Measurements from ENCODE around the gene GUSB.

- TF ChIP-seq, protein P1, sequence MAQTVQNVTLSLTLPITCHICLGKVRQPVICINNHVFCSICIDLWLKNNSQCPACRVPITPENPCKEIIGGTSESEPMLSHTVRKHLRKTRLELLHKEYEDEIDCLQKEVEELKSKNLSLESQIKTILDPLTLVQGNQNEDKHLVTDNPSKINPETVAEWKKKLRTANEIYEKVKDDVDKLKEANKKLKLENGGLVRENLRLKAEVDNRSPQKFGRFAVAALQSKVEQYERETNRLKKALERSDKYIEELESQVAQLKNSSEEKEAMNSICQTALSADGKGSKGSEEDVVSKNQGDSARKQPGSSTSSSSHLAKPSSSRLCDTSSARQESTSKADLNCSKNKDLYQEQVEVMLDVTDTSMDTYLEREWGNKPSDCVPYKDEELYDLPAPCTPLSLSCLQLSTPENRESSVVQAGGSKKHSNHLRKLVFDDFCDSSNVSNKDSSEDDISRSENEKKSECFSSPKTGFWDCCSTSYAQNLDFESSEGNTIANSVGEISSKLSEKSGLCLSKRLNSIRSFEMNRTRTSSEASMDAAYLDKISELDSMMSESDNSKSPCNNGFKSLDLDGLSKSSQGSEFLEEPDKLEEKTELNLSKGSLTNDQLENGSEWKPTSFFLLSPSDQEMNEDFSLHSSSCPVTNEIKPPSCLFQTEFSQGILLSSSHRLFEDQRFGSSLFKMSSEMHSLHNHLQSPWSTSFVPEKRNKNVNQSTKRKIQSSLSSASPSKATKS (CRISPR knock-in tag; IDR thresholded peaks at IDR 0.05): no peak
- TF ChIP-seq NFYB (IDR thresholded peaks at IDR 0.05; ENCODE audit: extremely low read depth, insufficient read length): no peak
- TF ChIP-seq CTCF (IDR thresholded peaks at IDR 0.05 in 2 of 3, conservative IDR thresholded peaks at IDR 0.05 in 1 of 3; ENCODE audit: insufficient read depth in 2 of 3, low read depth in 1 of 3, low read length in 3 of 3): no peak
- TF ChIP-seq WHSC1 (IDR thresholded peaks at IDR 0.05; ENCODE audit: low read length): no peak
- no peak for TF ChIP-seq KLF13 (tag; IDR thresholded peaks at IDR 0.05; ENCODE audit: borderline replicate concordance, low read depth)
- TF ChIP-seq SP1 (CRISPR knock-in tag; IDR thresholded peaks at IDR 0.05): no peak
These were observed 13.5 kb downstream of the GUSB start for GRCh38 chr7:65968256-65969185.

Data from K562 (cell line).